LNCaP clone FGC (cell line): ENCODE results near the gene KIF19.
A peak's percentile ranks its signal among the peaks of the same experiment; 100 is the strongest.

ENCODE experiments used
- DNase-seq: peaks from one replicate; pipeline ENCODE4 v3.0.0-alpha.2; 2011; ENCODE audit warnings: low read depth
- H3K4me3 ChIP-seq: 2 replicates; pipeline ENCODE4 v1.5.1; 2011; ENCODE audit warnings: mild to moderate bottlenecking, low read depth, low read length, control low read depth
- CTCF ChIP-seq: IDR thresholded peaks from 2 replicates; pipeline ENCODE4 v1.5.1; 2012; ENCODE audit warnings: mild to moderate bottlenecking; ENCODE audit not compliant: control insufficient read depth, insufficient read depth; ENCODE audit errors: extremely low read depth

KIF19 gene

GRCh38 chr17:74283371-74283673, 42.7 kb upstream of the KIF19 start:
- no peak for TF ChIP-seq CTCF
- no peak overlapping the region for H3K4me3 ChIP-seq
- no peak for DNase-seq

GRCh38 chr17:74287031-74287602, 38.9 kb upstream of the KIF19 start:
- no peak overlapping the region for H3K4me3 ChIP-seq
- no peak for DNase-seq
- no peak for TF ChIP-seq CTCF

GRCh38 chr17:74288785-74289184, 37.2 kb upstream of the KIF19 start:
- no peak overlapping the region for H3K4me3 ChIP-seq
- no peak for TF ChIP-seq CTCF
- DNase-seq, result no peak

GRCh38 chr17:74289688-74290087, 36.3 kb upstream of the KIF19 start:
- no peak for DNase-seq
- H3K4me3 ChIP-seq, result no peak overlapping the region
- no peak for TF ChIP-seq CTCF

GRCh38 chr17:74290340-74290739, 35.7 kb upstream of the KIF19 start:
- H3K4me3 ChIP-seq, result no peak overlapping the region
- TF ChIP-seq CTCF, result no peak
- no peak for DNase-seq

- no peak for TF ChIP-seq CTCF
- peak; percentile 26 for DNase-seq
- H3K4me3 ChIP-seq, result no peak overlapping the region
These were observed 33.5 kb upstream of the KIF19 start for GRCh38 chr17:74292495-74292894.
